ENCODE measurements around the gene TNIK.

- TF ChIP-seq GABPB1 (CRISPR knock-in tag; IDR thresholded peaks at IDR 0.05): no peak
- TF ChIP-seq RFXAP (CRISPR knock-in tag; IDR thresholded peaks at IDR 0.05; ENCODE audit: borderline replicate concordance): no peak
Measured at GRCh38 chr3:171116824-171117395, 343.3 kb downstream of the TNIK start.

Measured in HepG2 (cell line).